Measurements from ENCODE around the gene TIMP4. TPM values are rescaled to one million over a fixed set of nuclear protein-coding genes. Genes with fewer than 3 reads are reported as not detected.

Gene TIMP4
- total RNA-seq, 4 donors from 2014 or later: 2.4 to 10.6 (median 4.3) TPM

DNA sequence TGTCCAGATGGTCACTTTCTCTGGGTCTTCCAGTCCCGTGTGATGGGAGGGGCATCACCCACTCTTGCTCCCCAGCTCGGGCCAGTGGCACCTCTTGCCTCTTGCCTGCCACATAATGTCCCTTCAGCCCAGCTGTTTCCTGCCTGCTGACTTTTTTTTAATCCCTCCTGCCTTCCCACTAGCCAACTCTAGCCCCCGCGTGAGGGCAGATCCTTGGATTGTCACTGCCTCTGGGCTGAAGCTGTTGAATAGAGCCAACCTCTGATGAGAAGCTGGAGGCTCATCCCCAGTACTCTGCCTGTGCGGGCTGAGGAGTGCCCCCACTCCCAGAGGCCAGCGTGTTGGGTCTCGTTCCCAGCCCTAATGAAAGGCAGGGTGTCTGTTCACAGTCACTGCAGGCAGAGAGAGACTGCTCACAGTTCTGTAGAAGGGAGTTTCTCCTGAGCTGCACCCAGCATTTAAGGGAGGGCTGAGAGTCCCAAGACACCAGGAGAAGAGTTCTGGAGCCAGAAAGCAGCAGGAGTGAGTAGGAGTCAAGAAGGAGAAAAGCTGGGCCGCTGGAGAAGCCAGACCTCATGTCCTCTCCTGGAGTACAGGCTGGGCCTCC lies 30.1 kb upstream of the TIMP4 start:
- peak overlapping the region; percentile 31 to 64 for H3K27ac ChIP-seq
- no peaks in the 10 kb centered on the region for H3K9me3 ChIP-seq
- intact Hi-C loops (cut with DNase I; ENCODE audit: low total_unique reads): no loop called here

GRCh38 chr3:12188328-12188648 lies 29.6 kb upstream of the TIMP4 start:
- no peaks in the 10 kb centered on the region for H3K36me3 ChIP-seq
- no peak for DNase-seq
- H3K9me3 ChIP-seq: no peaks in the 10 kb centered on the region
- intact Hi-C loops (cut with DNase I; ENCODE audit: low total_unique reads): no loop called here
- peaks cover 0 to 3% of the 10 kb centered on the region in 2 donors for H3K4me1 ChIP-seq
- H3K27me3 ChIP-seq: no peaks in the 10 kb centered on the region
- TF ChIP-seq CTCF (IDR thresholded peaks at IDR 0.05) (no peak), POLR2A (IDR thresholded peaks at IDR 0.05) (no peak)
- no peak overlapping the region for H3K4me3 ChIP-seq
- H3K27ac ChIP-seq: peak overlapping the region; percentile 58 to 64

More for the DNA sequence above, 30.1 kb upstream of the TIMP4 start:
- Histone ChIP-seq H3K4me3 (no peak overlapping the region), H3K27me3 (no peaks in the 10 kb centered on the region), H3K4me1 (peaks cover 0 to 3% of the 10 kb centered on the region in 2 donors), H3K36me3 (no peaks in the 10 kb centered on the region)
- DNase-seq: no peak
- TF ChIP-seq POLR2A (IDR thresholded peaks at IDR 0.05) (no peak), CTCF (IDR thresholded peaks at IDR 0.05) (no peak)

- intact Hi-C loops (cut with DNase I; ENCODE audit: low total_unique reads): no loop called here
- H3K27me3 ChIP-seq: no peaks in the 10 kb centered on the region
Observed at GRCh38 chr3:12187448-12188327, 29.0 kb upstream of the TIMP4 start.

DNA sequence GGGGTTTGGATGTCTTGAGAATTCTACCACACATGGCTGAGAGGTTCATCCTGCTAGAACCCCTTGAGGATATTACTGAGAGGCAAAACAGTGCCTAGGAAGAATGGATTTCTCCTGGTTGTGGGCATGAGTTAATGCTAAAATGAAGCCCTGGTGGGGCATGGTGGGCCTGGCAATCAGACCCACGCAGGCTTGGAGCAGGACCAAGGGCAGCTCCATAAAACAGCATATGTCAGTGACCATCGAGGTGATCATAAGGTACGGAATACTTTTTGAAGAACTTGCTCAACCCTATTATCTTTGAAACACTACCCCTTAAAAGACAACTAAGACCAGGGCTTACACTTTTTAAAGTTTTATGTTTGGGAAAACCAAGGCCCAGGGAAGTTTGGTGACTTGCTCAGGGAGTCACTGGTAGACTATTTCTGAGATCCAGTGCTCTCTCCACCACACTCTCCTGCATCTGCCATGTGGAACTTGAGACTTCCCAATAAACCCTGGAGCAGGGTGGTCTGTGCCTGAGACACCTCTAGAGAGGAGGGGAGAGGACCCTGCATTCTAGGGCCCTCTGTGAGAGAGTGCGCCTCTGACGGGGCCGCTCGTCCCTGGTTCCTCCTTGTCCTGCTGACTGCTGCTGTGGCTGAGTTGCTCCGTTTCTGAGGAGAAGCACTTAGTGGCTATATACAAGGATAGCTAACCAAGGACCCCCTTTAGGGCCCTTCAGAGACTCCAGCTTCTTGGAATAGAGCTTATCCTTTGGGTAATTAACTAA lies 28.0 kb upstream of the TIMP4 start:
- H3K4me3 ChIP-seq: no peak overlapping the region
- DNase-seq: no peak
- H3K27ac ChIP-seq: peak overlapping the region; percentile 58 to 64
- TF ChIP-seq POLR2A (IDR thresholded peaks at IDR 0.05): no peak
- no peak for TF ChIP-seq CTCF (IDR thresholded peaks at IDR 0.05)
- no peaks in the 10 kb centered on the region for H3K9me3 ChIP-seq
- intact Hi-C loops (cut with DNase I; ENCODE audit: low total_unique reads): no loop called here
- H3K36me3 ChIP-seq: no peaks in the 10 kb centered on the region
- H3K4me1 ChIP-seq: peaks cover 0 to 3% of the 10 kb centered on the region in 2 donors
- no peaks in the 10 kb centered on the region for H3K27me3 ChIP-seq

More at GRCh38 chr3:12187448-12188327, 29.0 kb upstream of the TIMP4 start:
- peak in 1 of 2 donors; percentile 26 for DNase-seq
- Histone ChIP-seq H3K4me3 (no peak overlapping the region), H3K4me1 (peaks cover 0 to 3% of the 10 kb centered on the region in 2 donors), H3K27ac (peak overlapping the region; percentile 58 to 64), H3K9me3 (no peaks in the 10 kb centered on the region), H3K36me3 (no peaks in the 10 kb centered on the region)
- TF ChIP-seq POLR2A (IDR thresholded peaks at IDR 0.05) (no peak), CTCF (IDR thresholded peaks at IDR 0.05) (no peak)

Measured in uterus (tissue), 4 donors.